CD4-positive, alpha-beta T cell treated with Interferon alpha-2 for 1 hour (primary cell): ENCODE data around the gene TCP11.
"Not testable (repeated sequence)": the region's sequence is repeated elsewhere in the genome, so short reads cannot be mapped to it uniquely, and the experiment has no call there.

ENCODE experiments used
- DNase-seq, 2 donors: peaks; one replicate each; pipeline ENCODE4 v3.0.0-alpha.2; 2020 to 2022

Gene TCP11

GRCh38 chr6:35142588-35143569 lies 1.7 kb upstream of the TCP11 start:
- no peak for DNase-seq

- DNase-seq, result no peak
These were observed 516 bp downstream of the TCP11 start for GRCh38 chr6:35140639-35141006.

GRCh38 chr6:35139924-35140638 lies 1.1 kb downstream of the TCP11 start:
- peak; percentile 52 to 63 for DNase-seq

- DNase-seq, result no peak
These were observed 1.7 kb downstream of the TCP11 start for GRCh38 chr6:35139470-35139869.

GRCh38 chr6:35138191-35138590 lies 2.9 kb downstream of the TCP11 start:
- DNase-seq, result not testable (repeated sequence)

GRCh38 chr6:35136185-35136584 lies 5.0 kb downstream of the TCP11 start:
- DNase-seq, result no peak

- DNase-seq, result no peak
These were observed 12.6 kb downstream of the TCP11 start for GRCh38 chr6:35128496-35128895.

- no peak for DNase-seq
These were observed 13.1 kb downstream of the TCP11 start for GRCh38 chr6:35128042-35128441.

GRCh38 chr6:35124356-35124755 lies 16.8 kb downstream of the TCP11 start:
- DNase-seq, result no peak

GRCh38 chr6:35120746-35121145 lies 20.4 kb downstream of the TCP11 start:
- DNase-seq, result no peak

- DNase-seq, result no peak
These were observed 32.7 kb downstream of the TCP11 start for GRCh38 chr6:35108309-35108885.

GRCh38 chr6:35107761-35108160 lies 33.4 kb downstream of the TCP11 start:
- not testable (repeated sequence) for DNase-seq

GRCh38 chr6:35107208-35107607 lies 33.9 kb downstream of the TCP11 start:
- not testable (repeated sequence) for DNase-seq

GRCh38 chr6:35106061-35106460 lies 35.1 kb downstream of the TCP11 start:
- DNase-seq, result not testable (repeated sequence)

GRCh38 chr6:35105078-35105477 lies 36.1 kb downstream of the TCP11 start:
- DNase-seq, result no peak

GRCh38 chr6:35099116-35099515 lies 42.0 kb downstream of the TCP11 start:
- DNase-seq, result no peak

GRCh38 chr6:35096129-35096862 lies 44.8 kb downstream of the TCP11 start:
- DNase-seq, result no peak

GRCh38 chr6:35094183-35094582 lies 47.0 kb downstream of the TCP11 start:
- DNase-seq, result no peak

GRCh38 chr6:35093783-35094182 lies 47.4 kb downstream of the TCP11 start:
- DNase-seq, result no peak

- no peak for DNase-seq
These were observed 48.1 kb downstream of the TCP11 start for GRCh38 chr6:35093118-35093445.

GRCh38 chr6:35092362-35093117 lies 48.6 kb downstream of the TCP11 start:
- no peak for DNase-seq
